GM18502 (cell line): ENCODE data around the gene RNF133.

Experiments
- ATAC-seq: cut with Tn5 transposase; IDR thresholded peaks from one replicate; pipeline ENCODE4 v1.9.1; 2021; ENCODE audit warnings: mild to moderate bottlenecking; ENCODE audit not compliant: unreplicated experiment, poor library complexity

The RNF133 gene, protein sequence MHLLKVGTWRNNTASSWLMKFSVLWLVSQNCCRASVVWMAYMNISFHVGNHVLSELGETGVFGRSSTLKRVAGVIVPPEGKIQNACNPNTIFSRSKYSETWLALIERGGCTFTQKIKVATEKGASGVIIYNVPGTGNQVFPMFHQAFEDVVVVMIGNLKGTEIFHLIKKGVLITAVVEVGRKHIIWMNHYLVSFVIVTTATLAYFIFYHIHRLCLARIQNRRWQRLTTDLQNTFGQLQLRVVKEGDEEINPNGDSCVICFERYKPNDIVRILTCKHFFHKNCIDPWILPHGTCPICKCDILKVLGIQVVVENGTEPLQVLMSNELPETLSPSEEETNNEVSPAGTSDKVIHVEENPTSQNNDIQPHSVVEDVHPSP

GRCh38 chr7:122699017-122699416 is at the start of gene RNF133:
TSS of gene RNF133 (minus strand) at chr7:122699117. CDS start at chr7:122698918, 199 bp downstream.
- no peak for ATAC-seq

GRCh38 chr7:122748195-122748594 is 49.3 kb upstream of the RNF133 start:
- no peak for ATAC-seq

- no peak for ATAC-seq
Observed at GRCh38 chr7:122746948-122747347, 48.0 kb upstream of the RNF133 start.

DNA sequence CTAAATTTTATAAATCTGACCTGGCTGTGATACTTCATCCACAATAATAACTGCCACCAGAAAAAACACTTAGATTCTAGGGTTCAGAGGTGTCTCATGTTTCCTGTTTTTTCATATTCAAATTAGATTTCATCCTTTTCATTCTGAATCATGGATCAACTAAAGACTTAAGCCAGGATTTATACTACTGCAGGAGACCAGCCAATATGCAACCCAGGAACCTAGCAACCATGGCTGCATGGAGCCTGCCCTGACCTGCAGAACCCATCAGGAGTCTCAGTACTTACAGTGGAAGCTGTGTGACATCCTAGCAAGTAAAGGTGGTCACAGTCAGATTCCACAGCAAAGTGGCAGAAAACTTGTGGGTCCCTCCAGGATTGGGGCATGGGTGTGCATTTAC is 44.3 kb upstream of the RNF133 start:
- no peak for ATAC-seq

GRCh38 chr7:122738947-122739346 is 40.0 kb upstream of the RNF133 start:
- ATAC-seq, result no peak

- ATAC-seq, result no peak
Observed at GRCh38 chr7:122736183-122736582, 37.3 kb upstream of the RNF133 start.

- ATAC-seq, result no peak
Observed at GRCh38 chr7:122727759-122728158, 28.8 kb upstream of the RNF133 start.

DNA sequence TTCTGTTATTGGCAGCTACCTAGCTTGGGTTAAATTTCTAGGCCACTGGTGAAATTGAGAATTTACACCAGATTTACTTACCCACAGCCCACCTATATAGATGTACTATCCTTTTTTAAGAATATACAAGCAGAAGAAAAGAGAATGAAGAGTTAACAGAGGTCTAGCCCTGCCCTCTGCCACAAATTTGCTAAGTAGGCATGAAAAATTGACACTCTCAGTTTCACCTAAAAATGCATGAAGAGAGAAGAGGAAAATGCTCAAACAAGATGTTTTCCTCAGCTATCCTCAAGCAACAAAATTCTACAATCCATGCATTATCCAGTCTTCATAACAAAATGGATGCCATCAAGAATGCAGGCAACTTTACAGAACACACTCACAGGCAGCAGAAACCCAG is 28.4 kb upstream of the RNF133 start:
- no peak for ATAC-seq

GRCh38 chr7:122726881-122727280 is 28.0 kb upstream of the RNF133 start:
- no peak for ATAC-seq

GRCh38 chr7:122724366-122724765 is 25.4 kb upstream of the RNF133 start:
- ATAC-seq, result no peak

DNA sequence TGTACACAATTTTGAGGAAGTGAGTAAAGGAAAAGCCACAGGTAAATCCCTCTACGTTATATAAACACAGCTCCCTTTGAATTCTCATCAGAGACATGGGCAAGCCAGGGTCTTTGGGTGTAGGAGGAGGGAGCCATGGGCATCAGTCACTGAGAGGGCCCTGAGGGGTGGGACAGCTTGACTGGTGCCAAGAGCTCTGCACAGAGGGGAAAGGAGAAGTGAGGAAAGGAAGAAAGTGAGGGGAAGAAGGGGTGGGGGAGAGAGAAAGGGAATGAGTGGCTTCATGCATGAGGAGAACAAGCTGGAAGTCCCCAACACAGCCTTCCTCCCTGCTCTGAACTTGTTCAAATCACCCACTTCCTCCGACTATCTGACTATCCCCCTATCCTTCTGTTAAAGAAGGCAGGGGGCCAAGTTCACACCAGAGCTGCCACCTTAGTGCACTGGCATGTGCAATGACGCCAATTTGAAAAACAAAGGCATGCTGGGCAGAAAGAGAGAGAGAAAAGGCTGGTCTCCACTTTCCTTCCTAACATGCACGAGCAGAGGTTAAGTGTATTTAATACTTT is 20.2 kb upstream of the RNF133 start:
- no peak for ATAC-seq

GRCh38 chr7:122717356-122718089 is 18.6 kb upstream of the RNF133 start:
- no peak for ATAC-seq

GRCh38 chr7:122715183-122715582 is 16.3 kb upstream of the RNF133 start:
- no peak for ATAC-seq

DNA sequence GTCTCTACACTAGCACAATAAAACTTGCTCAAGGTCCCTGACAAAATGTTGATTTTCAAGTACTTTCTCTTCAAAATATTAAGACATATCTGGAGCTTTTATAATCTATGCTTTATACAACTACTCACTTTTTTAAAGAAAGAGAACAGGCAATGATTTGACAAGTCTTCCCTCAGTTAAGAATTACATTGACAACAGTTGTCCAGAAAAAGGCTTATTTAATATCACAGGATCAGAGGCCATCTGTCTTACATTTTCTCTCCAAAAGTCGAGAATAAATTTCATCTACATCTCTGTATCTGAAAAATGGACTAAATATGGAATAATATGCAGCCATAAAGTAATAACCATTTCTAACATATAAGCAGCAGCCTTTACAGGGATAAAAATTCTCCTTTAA is 12.0 kb upstream of the RNF133 start:
- ATAC-seq, result no peak

GRCh38 chr7:122709930-122710646 is 11.2 kb upstream of the RNF133 start:
- no peak for ATAC-seq

DNA sequence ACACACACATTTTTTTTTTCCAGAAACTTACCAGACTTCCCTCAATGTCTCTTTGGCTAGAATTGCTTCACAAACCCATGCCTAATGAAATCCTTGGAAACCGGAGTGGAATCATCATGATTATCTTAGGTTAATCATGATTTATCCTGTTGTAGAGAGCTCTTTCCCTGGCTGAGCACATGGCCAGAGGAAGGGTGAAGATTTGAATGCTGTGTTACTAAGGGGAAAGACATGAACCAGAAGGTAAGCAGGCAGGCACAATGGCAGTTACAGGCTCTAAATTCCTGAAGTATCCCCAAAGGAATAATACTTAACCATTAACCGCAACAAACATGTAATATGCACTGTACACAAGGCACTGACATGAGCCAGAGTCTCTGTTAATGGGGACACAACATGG is 7.9 kb upstream of the RNF133 start:
- no peak for ATAC-seq

- ATAC-seq, result no peak
Observed at GRCh38 chr7:122702872-122703510, 4.1 kb upstream of the RNF133 start, which contains the start of gene RNF148. TSS of gene RNF148 (minus strand) at chr7:122702922. CDS start at chr7:122702750, 172 bp downstream.

DNA sequence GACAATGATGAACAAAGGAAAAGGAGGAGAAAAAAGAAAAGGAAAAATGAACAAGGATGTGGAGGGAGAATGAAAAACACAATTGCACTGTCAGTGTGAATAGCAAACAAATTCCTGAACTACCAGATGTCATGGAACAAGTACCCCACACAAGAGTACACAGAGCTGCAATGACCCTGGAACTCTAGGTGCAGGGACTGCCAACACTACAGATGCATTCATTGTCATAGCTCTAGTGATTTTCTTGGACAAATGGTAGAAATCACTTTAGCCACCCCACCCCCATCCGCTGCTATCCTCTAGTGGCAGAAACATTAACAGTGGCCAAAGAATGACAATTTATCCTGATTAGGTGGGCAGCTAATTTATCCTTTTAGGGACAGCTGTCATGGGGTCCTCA is 3.1 kb downstream of the RNF133 start:
- ATAC-seq, result no peak

DNA sequence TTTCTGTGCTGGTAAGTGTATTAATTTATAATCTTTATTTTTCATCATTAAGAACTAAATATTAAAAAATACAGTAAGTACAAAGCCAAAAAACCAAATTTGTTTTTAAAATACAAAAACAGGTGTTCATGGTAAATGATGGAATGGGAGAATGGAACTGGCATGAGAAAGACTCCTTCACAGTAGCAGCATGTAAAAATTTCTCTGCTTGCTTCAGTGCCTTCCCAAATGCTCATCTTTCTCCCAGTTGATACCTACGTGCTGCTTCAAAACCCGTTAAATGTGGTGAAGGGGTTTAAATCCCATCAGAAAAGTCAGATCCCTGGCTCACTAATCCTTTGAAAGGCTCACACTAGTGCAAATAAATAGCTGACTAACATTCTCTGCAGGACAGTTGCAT is 4.2 kb downstream of the RNF133 start:
- ATAC-seq, result no peak

DNA sequence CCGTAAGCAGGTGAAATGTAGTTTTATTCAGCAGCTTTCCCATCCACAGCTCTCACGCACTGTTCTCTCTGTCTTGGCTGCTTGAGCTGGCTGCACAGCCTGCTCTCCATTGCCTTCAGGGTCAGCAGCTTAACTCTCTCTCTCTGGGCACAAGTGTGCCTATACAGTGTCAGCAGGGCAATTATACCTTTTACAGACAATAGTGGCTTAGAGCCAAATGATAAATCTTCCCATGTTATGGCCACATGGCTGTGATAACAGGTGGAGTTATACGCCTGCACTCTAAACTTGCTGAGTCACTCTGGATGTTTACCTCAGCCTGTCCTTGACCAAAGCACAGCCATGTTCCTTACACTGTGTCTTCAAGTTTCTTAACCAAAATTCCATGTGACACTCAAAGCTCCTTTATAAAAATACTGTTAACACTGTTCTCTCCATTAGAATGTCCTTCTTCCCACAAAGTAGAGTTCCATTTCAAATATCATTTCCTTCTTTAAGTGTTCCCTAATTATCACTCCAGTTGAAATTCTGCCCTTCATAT is 6.1 kb downstream of the RNF133 start:
- no peak for ATAC-seq
